ENCODE data around the gene MAGEA9.
"Not testable (repeated sequence)": the region's sequence is repeated elsewhere in the genome, so short reads cannot be mapped to it uniquely, and the experiment has no call there.

MAGEA9 gene

GRCh38 chrX:149818652-149819051, 36.9 kb downstream of the MAGEA9 start:
- no peak for DNase-seq

- no peak for DNase-seq
Measured at GRCh38 chrX:149819371-149819770, 37.6 kb downstream of the MAGEA9 start.

GRCh38 chrX:149825424-149825823, 43.7 kb downstream of the MAGEA9 start:
- DNase-seq: no peak

GRCh38 chrX:149827254-149827653, 45.5 kb downstream of the MAGEA9 start:
- no peak for DNase-seq

GRCh38 chrX:149829751-149830191, 48.0 kb downstream of the MAGEA9 start:
- DNase-seq: no peak

- no peak for DNase-seq
Measured at GRCh38 chrX:149830192-149830873, 48.6 kb downstream of the MAGEA9 start.

GRCh38 chrX:149831473-149831872, 49.7 kb downstream of the MAGEA9 start:
- DNase-seq: no peak

- DNase-seq: not testable (repeated sequence)
Measured at GRCh38 chrX:149836728-149837127, 55.0 kb downstream of the MAGEA9 start.

GRCh38 chrX:149837167-149837566, 55.4 kb downstream of the MAGEA9 start:
- DNase-seq: no peak

All from HCEC 1CT (cell line).